ENCODE results near the gene NCOA1. TPM values are rescaled to one million over a fixed set of nuclear protein-coding genes. Genes with fewer than 3 reads are reported as not detected.

The NCOA1 gene
- total and polyA plus RNA-seq, 2 of the 4 experiments (the other 2 are of a cell fraction), result 6.7 to 11.3 TPM

GRCh38 chr2:24676493-24676892, 185.4 kb downstream of the NCOA1 start:
- Histone ChIP-seq H3K9ac (ENCODE audit: low read depth, low read length) (no peak overlapping the region), H2AK9ac (replicated peaks; ENCODE audit: low read depth, low read length, poor library complexity) (no peak overlapping the region), H3K79me1 (ENCODE audit: low read depth in 1 of 2, low read length in 2 of 2) (no peaks in the 10 kb centered on the region; a peak in 1 of 4 replicates), H2AFZ (replicated peaks; ENCODE audit: low read length, poor library complexity) (no peak overlapping the region), H3K27me3 (ENCODE audit: control insufficient read depth, insufficient read depth, low read length) (no peaks in the 10 kb centered on the region), H3K9me3 (ENCODE audit: control insufficient read depth, insufficient read depth, low read length) (no peaks in the 10 kb centered on the region), H3K56ac (ENCODE audit: extremely low read depth, insufficient read depth, low read length) (no peak overlapping the region), H4K5ac (ENCODE audit: low read depth, low read length) (no peak overlapping the region), H3K27ac (ENCODE audit: insufficient read depth, low read length) (no peak overlapping the region), H3K4me1 (ENCODE audit: control insufficient read depth, insufficient read depth, low read length) (no peaks in the 10 kb centered on the region), H3K23ac (ENCODE audit: low read depth, low read length) (no peak overlapping the region), H4K91ac (ENCODE audit: insufficient read depth, low read depth, low read length) (no peak overlapping the region), H2BK20ac (ENCODE audit: low read depth, low read length) (no peak overlapping the region), H3K9me1 (ENCODE audit: insufficient read depth, low read length) (no peaks in the 10 kb centered on the region), H4K20me1 (ENCODE audit: insufficient read depth, low read length) (no peaks in the 10 kb centered on the region), H2AK5ac (ENCODE audit: low read depth, low read length) (no peak overlapping the region), H4K8ac (ENCODE audit: low read depth in 2 of 2, low read length in 2 of 2) (no peak overlapping the region), H2BK120ac (ENCODE audit: low read depth, low read length) (no peak overlapping the region), H2BK5ac (ENCODE audit: low read depth, low read length, poor library complexity, severe bottlenecking) (no peak overlapping the region), H2BK15ac (ENCODE audit: low read depth, low read length) (no peak overlapping the region), H3K18ac (ENCODE audit: low read depth, low read length) (no peak overlapping the region), H3K4me2 (ENCODE audit: low read depth, low read length) (no peak overlapping the region), H3K4ac (ENCODE audit: low read depth, low read length) (no peak overlapping the region), H3K4me3 (ENCODE audit: insufficient read depth, low read depth, low read length) (no peak overlapping the region), H3K36me3 (ENCODE audit: control insufficient read depth, insufficient read depth, low read length) (no peaks in the 10 kb centered on the region), H3K14ac (replicated peaks; ENCODE audit: low read depth, low read length) (no peak overlapping the region)
- ChIA-PET POLR2A (ENCODE audit: unreplicated experiment) (no interaction called here), CTCF (no interaction called here)
- in situ Hi-C loops (cut with MboI; ENCODE audit: low sequenced_read_pairs), result no loop called here
- dilution Hi-C loops (cut with HindIII; ENCODE audit: low sequenced_read_pairs, unreplicated experiment), result no loop called here
- ATAC-seq (ENCODE audit: low read depth) (no peak), DNase-seq (no peak)
- no peak for TF ChIP-seq MAFK (IDR thresholded peaks at IDR 0.05; ENCODE audit: low read depth, low read length)
- TF ChIP-seq POLR2A (IDR thresholded peaks at IDR 0.05; ENCODE audit: low read depth, low read length), result no peak
- TF ChIP-seq, protein P1, sequence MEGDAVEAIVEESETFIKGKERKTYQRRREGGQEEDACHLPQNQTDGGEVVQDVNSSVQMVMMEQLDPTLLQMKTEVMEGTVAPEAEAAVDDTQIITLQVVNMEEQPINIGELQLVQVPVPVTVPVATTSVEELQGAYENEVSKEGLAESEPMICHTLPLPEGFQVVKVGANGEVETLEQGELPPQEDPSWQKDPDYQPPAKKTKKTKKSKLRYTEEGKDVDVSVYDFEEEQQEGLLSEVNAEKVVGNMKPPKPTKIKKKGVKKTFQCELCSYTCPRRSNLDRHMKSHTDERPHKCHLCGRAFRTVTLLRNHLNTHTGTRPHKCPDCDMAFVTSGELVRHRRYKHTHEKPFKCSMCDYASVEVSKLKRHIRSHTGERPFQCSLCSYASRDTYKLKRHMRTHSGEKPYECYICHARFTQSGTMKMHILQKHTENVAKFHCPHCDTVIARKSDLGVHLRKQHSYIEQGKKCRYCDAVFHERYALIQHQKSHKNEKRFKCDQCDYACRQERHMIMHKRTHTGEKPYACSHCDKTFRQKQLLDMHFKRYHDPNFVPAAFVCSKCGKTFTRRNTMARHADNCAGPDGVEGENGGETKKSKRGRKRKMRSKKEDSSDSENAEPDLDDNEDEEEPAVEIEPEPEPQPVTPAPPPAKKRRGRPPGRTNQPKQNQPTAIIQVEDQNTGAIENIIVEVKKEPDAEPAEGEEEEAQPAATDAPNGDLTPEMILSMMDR (conservative IDR thresholded peaks at IDR 0.05; ENCODE audit: low read depth, low read length), result no peak
- TF ChIP-seq CEBPB (IDR thresholded peaks at IDR 0.05; ENCODE audit: low read depth, low read length), result no peak
- TF ChIP-seq RFX5 (IDR thresholded peaks at IDR 0.05; ENCODE audit: low read depth, low read length), result no peak
- no peak for TF ChIP-seq MXI1 (IDR thresholded peaks at IDR 0.05; ENCODE audit: borderline replicate concordance, low read depth, low read length)
- TF ChIP-seq, protein P2, sequence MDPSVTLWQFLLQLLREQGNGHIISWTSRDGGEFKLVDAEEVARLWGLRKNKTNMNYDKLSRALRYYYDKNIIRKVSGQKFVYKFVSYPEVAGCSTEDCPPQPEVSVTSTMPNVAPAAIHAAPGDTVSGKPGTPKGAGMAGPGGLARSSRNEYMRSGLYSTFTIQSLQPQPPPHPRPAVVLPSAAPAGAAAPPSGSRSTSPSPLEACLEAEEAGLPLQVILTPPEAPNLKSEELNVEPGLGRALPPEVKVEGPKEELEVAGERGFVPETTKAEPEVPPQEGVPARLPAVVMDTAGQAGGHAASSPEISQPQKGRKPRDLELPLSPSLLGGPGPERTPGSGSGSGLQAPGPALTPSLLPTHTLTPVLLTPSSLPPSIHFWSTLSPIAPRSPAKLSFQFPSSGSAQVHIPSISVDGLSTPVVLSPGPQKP (IDR thresholded peaks at IDR 0.05; ENCODE audit: borderline replicate concordance, low read depth, low read length), result no peak
- no peak for TF ChIP-seq USF2 (IDR thresholded peaks at IDR 0.05; ENCODE audit: low read depth, low read length)
- TF ChIP-seq FOS (IDR thresholded peaks at IDR 0.05; ENCODE audit: low read depth, low read length), result no peak
- BruUV-seq (replicated peaks), result no TSS peak
- 100% methylated on average over 2 of the region's 4 CpGs; no CpG with 5 or more reads in 1 of the 2 experiments for WGBS, 2 experiments (ENCODE audit: extremely low coverage in 2 of 2, insufficient read length in 1 of 2)
- intact Hi-C loops (cut with micrococcal nuclease), result no loop called here

All from IMR-90 (cell line).